HG03280 (cell line): ENCODE results near the gene ZDHHC11B.
"Not testable (repeated sequence)": the region's sequence is repeated elsewhere in the genome, so short reads cannot be mapped to it uniquely, and the experiment has no call there.

Source experiments
- ATAC-seq: cut with Tn5 transposase; IDR thresholded peaks from one replicate; pipeline ENCODE4 v1.9.1; 2021; ENCODE audit warnings: mild to moderate bottlenecking, moderate library complexity; ENCODE audit not compliant: unreplicated experiment

The ZDHHC11B gene

GRCh38 chr5:691049-691448 lies 93.5 kb downstream of the ZDHHC11B start:
- not testable (repeated sequence) for ATAC-seq

GRCh38 chr5:690293-690692 lies 94.2 kb downstream of the ZDHHC11B start:
- ATAC-seq = not testable (repeated sequence)

GRCh38 chr5:688348-689010 lies 96.0 kb downstream of the ZDHHC11B start:
- ATAC-seq = not testable (repeated sequence)

GRCh38 chr5:686936-687335 lies 97.6 kb downstream of the ZDHHC11B start:
- not testable (repeated sequence) for ATAC-seq

GRCh38 chr5:686172-686523 lies 98.4 kb downstream of the ZDHHC11B start:
- not testable (repeated sequence) for ATAC-seq

- ATAC-seq = no peak
Measured at GRCh38 chr5:685262-686171, 99.0 kb downstream of the ZDHHC11B start.

GRCh38 chr5:684751-685216 lies 99.7 kb downstream of the ZDHHC11B start:
- ATAC-seq = no peak

- no peak for ATAC-seq
Measured at GRCh38 chr5:683551-684481, 100.7 kb downstream of the ZDHHC11B start.

- ATAC-seq = not testable (repeated sequence)
Measured at GRCh38 chr5:682651-683358, 101.7 kb downstream of the ZDHHC11B start.

GRCh38 chr5:682216-682615 lies 102.3 kb downstream of the ZDHHC11B start:
- not testable (repeated sequence) for ATAC-seq

- ATAC-seq = not testable (repeated sequence)
Measured at GRCh38 chr5:681317-682191, 103.0 kb downstream of the ZDHHC11B start.

- ATAC-seq = not testable (repeated sequence)
Measured at GRCh38 chr5:680836-681235, 103.7 kb downstream of the ZDHHC11B start.

- not testable (repeated sequence) for ATAC-seq
Measured at GRCh38 chr5:680118-680795, 104.3 kb downstream of the ZDHHC11B start.

- ATAC-seq = not testable (repeated sequence)
Measured at GRCh38 chr5:679166-679895, 105.2 kb downstream of the ZDHHC11B start.

GRCh38 chr5:678521-678920 lies 106.0 kb downstream of the ZDHHC11B start:
- ATAC-seq = not testable (repeated sequence)

- ATAC-seq = no peak
Measured at GRCh38 chr5:677131-678101, 107.1 kb downstream of the ZDHHC11B start.

- ATAC-seq = no peak
Measured at GRCh38 chr5:676699-677076, 107.8 kb downstream of the ZDHHC11B start.
